Kidney epithelial cell (primary cell): ENCODE results near the gene OR8H2. TPM values are rescaled to one million over a fixed set of nuclear protein-coding genes. Genes with fewer than 3 reads are reported as not detected.
"Not testable (repeated sequence)": the region's sequence is repeated elsewhere in the genome, so short reads cannot be mapped to it uniquely, and the experiment has no call there.

Experiments used
- DNase-seq: peaks from one replicate; pipeline ENCODE4 v3.0.0-alpha.2; 2010; ENCODE audit warnings: low read depth
- H3K27me3 ChIP-seq: 2 replicates; pipeline ENCODE4 v1.6.0; 2011; ENCODE audit warnings: low read length; ENCODE audit not compliant: control insufficient read depth, insufficient read depth
- H3K36me3 ChIP-seq: 2 replicates; pipeline ENCODE4 v1.5.1; 2011; ENCODE audit warnings: low read length; ENCODE audit not compliant: control insufficient read depth, insufficient read depth
- H3K4me3 ChIP-seq: 2 replicates; pipeline ENCODE4 v1.5.1; 2011; ENCODE audit warnings: low read depth, mild to moderate bottlenecking, control low read depth, low read length
- total RNA-seq: library from RNA; depleted of rRNA; stranded (reverse); fragments of >200 nt; gene quantifications from 2 replicates; pipeline ENCODE4 v1.2.3, GENCODE V29; 2015
- TF ChIP-seq, protein P1 (sequence below): IDR thresholded peaks from 2 replicates; pipeline ENCODE4 v1.5.1; 2011; ENCODE audit warnings: mild to moderate bottlenecking, moderate library complexity, low read length, control low read depth, inconsistent platforms; ENCODE audit not compliant: insufficient read depth, poor library complexity, severe bottlenecking

Gene OR8H2
- total RNA-seq, 1 donor from 2014 or later = not detected

DNA sequence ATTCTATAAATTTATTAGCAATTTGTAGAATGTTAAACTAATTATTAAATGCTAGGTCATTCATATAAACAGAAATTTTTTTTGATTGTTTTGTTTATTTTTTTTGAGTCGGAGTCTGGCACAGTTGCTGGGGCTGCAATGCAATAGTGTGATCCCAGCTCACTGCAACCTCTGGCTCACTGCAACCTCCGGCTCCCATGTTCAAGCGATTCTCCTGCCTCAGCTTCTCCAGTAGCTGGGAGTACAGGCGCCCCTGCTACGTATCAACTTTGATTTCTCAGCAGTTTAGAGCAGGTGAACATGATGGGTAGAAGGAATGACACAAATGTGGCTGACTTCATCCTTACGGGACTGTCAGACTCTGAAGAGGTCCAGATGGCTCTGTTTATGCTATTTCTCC lies 18.6 kb downstream of the OR8H2 start, which contains the start of gene OR8H3:
Gene OR8H3 (plus strand): TSS at position 301 of the 400 bp plus-strand sequence. CDS start 0 bp downstream, at position 301.
- no peaks in the 10 kb centered on the region for H3K27me3 ChIP-seq
- TF ChIP-seq, protein P1, sequence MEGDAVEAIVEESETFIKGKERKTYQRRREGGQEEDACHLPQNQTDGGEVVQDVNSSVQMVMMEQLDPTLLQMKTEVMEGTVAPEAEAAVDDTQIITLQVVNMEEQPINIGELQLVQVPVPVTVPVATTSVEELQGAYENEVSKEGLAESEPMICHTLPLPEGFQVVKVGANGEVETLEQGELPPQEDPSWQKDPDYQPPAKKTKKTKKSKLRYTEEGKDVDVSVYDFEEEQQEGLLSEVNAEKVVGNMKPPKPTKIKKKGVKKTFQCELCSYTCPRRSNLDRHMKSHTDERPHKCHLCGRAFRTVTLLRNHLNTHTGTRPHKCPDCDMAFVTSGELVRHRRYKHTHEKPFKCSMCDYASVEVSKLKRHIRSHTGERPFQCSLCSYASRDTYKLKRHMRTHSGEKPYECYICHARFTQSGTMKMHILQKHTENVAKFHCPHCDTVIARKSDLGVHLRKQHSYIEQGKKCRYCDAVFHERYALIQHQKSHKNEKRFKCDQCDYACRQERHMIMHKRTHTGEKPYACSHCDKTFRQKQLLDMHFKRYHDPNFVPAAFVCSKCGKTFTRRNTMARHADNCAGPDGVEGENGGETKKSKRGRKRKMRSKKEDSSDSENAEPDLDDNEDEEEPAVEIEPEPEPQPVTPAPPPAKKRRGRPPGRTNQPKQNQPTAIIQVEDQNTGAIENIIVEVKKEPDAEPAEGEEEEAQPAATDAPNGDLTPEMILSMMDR = no peak
- H3K4me3 ChIP-seq = no peak within 1 kb of the TSS
- H3K36me3 ChIP-seq = no peaks in the 10 kb centered on the region
- no peak for DNase-seq

DNA sequence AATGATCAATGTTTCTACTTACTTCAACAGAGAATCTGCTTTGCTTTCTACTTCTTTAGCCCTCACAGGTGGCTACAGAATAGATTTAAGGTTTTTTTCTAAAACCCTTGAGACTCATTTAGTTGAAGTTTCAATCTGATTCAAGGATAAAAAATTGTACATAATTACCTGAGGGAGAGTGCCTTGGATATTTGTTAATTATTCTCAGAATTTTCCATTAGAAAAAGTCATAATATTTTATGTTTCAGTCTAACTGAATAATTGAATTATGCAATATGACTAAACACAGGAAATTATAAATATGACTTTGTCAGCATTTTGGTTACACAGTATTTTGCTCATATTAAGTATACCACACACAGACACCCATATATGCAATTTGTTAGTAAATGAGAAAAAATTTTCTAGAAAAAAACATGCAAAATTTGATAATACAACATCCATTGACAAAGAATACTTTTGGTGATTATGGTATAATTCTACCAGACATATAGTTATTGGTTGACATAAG lies 36.7 kb downstream of the OR8H2 start, which contains the start of gene OR8J3:
Gene OR8J3 (minus strand): TSS at position 51 of the 511 bp plus-strand sequence. CDS start 2,483 bp downstream, outside the sequence.
- no peak within 1 kb of the TSS for H3K4me3 ChIP-seq
- H3K36me3 ChIP-seq = no peaks in the 10 kb centered on the region
- no peaks in the 10 kb centered on the region for H3K27me3 ChIP-seq
- TF ChIP-seq, protein P1 = no peak
- no peak for DNase-seq

DNA sequence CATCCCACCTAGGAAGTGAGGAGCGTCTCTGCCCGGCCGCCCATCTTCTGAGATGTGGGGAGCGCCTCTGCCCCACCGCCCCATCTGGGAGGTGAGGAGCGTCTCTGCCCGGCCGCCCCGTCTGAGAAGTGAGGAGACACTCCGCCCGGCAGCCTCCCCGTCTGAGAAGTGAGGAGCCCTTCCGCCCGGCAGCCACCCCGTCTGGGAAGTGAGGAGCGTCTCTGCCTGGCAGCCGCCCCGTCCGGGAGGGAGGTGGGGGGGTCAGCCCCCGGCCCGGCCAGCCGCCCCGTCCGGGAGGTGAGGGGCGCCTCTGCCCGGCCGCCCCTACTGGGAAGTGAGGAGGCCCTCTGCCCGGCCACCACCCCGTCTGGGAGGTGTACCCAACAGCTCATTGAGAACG lies 40.2 kb downstream of the OR8H2 start:
- H3K27me3 ChIP-seq, H3K4me3 ChIP-seq, DNase-seq: not testable (repeated sequence)

DNA sequence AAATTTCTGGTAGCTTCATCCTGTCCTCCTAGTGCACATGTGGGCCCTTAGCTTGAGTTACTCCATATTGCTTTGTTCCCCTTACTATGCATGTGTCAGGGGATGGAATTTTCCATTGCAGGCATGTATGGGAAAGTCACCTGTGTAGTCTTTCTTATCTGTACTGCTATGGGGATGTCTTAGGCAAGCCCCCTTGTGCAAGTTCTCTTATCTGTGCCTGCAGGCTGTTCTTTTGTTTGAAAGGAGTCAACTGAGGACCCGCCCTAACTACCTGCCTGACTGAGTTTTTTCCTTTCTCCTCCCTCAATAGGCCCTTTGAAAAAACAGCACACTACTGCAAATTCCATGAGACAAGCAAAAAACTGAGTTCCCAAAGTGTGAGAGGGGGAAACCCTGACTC lies 47.9 kb downstream of the OR8H2 start:
- DNase-seq = no peak
- Histone ChIP-seq H3K4me3 (no peak overlapping the region), H3K27me3 (no peaks in the 10 kb centered on the region), H3K36me3 (no peaks in the 10 kb centered on the region)
- TF ChIP-seq, protein P1 = no peak

More for the DNA sequence above, 40.2 kb downstream of the OR8H2 start:
- H3K36me3 ChIP-seq = not testable (repeated sequence)

DNA sequence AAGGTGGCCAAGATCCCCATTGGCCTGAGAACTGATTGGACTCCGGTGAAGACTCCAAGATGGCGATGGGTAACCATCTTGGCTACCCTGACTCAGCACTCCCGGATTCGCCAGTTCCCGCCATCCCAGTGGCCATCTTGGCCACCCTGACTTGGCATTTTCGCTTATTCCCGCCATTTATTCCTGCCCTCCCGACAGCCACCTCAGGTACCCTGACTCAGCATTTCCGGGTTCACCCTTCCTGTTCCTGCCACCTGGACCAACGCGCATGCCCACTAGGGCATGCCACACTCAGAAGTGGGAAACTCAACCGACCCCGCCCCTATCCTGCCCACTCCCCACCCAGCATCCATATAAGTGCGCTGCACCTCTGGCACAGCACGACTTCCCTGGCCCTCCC lies 48.8 kb downstream of the OR8H2 start:
- Histone ChIP-seq H3K36me3 (no peaks in the 10 kb centered on the region), H3K27me3 (no peaks in the 10 kb centered on the region), H3K4me3 (no peak overlapping the region)
- TF ChIP-seq, protein P1 = no peak
- no peak for DNase-seq

Other genes with a start within 250 kb of the OR8H2 start
- gene TRIM51, start 220.4 kb upstream of the OR8H2 start, total RNA-seq = not detected in 2 replicates
- gene OR5W2, start 189.1 kb upstream of the OR8H2 start, total RNA-seq = not detected in 2 replicates
- not detected in 2 replicates for gene OR5I1, start 167.3 kb upstream of the OR8H2 start, total RNA-seq
- gene OR10AG1, start 133.7 kb upstream of the OR8H2 start, total RNA-seq = not detected in 2 replicates
- gene OR5F1, start 109.1 kb upstream of the OR8H2 start, total RNA-seq = not detected in 2 replicates
- gene OR5AS1, start 76.0 kb upstream of the OR8H2 start, total RNA-seq = not detected in 2 replicates
- gene OR8I2, start 10.4 kb upstream of the OR8H2 start, total RNA-seq = not detected in 2 replicates
- gene OR8H3, start 18.7 kb downstream of the OR8H2 start, total RNA-seq = not detected in 2 replicates
- gene OR8J3, start 36.5 kb downstream of the OR8H2 start, total RNA-seq = not detected in 2 replicates
- not detected in 2 replicates for gene OR8K5, start 56.6 kb downstream of the OR8H2 start, total RNA-seq
- not detected in 2 replicates for gene OR5J2, start 72.9 kb downstream of the OR8H2 start, total RNA-seq
- not detected in 2 replicates for gene OR5T2, start 130.6 kb downstream of the OR8H2 start, total RNA-seq
- gene OR5T3, start 148.6 kb downstream of the OR8H2 start, total RNA-seq = not detected in 2 replicates
- gene OR5T1, start 170.5 kb downstream of the OR8H2 start, total RNA-seq = not detected in 2 replicates
- gene OR8H1, start 188.6 kb downstream of the OR8H2 start, total RNA-seq = not detected in 2 replicates
- gene OR8K3, start 211.5 kb downstream of the OR8H2 start, total RNA-seq = not detected in 2 replicates
- gene OR8K1, start 242.4 kb downstream of the OR8H2 start, total RNA-seq = not detected in 2 replicates